Dedifferentiated amniotic fluid mesenchymal stem cell (primary cell): ENCODE data around the gene APOA1.
A peak's percentile ranks its signal among the peaks of the same experiment; 100 is the strongest.

Experiments used
- DNase-seq: peaks from one replicate; pipeline ENCODE4 v3.0.0-alpha.2; 2016; ENCODE audit errors: extremely low spot score

APOA1 gene

GRCh38 chr11:116788975-116789374, 48.4 kb downstream of the APOA1 start:
- no peak for DNase-seq

- DNase-seq: no peak
Observed at GRCh38 chr11:116788534-116788933, 48.9 kb downstream of the APOA1 start.

GRCh38 chr11:116787786-116788486, 49.5 kb downstream of the APOA1 start, which contains the start of gene ZPR1:
Gene ZPR1 (minus strand): TSS chr11:116788023. CDS start chr11:116787990, 33 bp downstream.
- DNase-seq: peak; percentile 77

- no peak for DNase-seq
Observed at GRCh38 chr11:116787436-116787785, 50.0 kb downstream of the APOA1 start.

GRCh38 chr11:116786966-116787365, 50.5 kb downstream of the APOA1 start:
- DNase-seq: no peak

GRCh38 chr11:116786326-116786725, 51.1 kb downstream of the APOA1 start:
- no peak for DNase-seq
